GM23338 (cell line): ENCODE measurements around the gene RPS13.

ENCODE experiments used
- CREB1 ChIP-seq: fragments of 250-450 bp; sonication (Bioruptor Pico); IDR thresholded peaks from 2 replicates; pipeline ENCODE4 v1.5.0; 2020; ENCODE audit warnings: low read depth, mild to moderate bottlenecking, moderate library complexity
- EZH2 ChIP-seq: fragments of 200-600 bp; sonication (generic); IDR thresholded peaks from one replicate; pipeline ENCODE4 v1.8.0; 2017; ENCODE audit warnings: antibody characterized with exemption, mild to moderate bottlenecking, low read depth; ENCODE audit not compliant: unreplicated experiment
- JUNB ChIP-seq: IDR thresholded peaks from one replicate; pipeline ENCODE4 v1.6.1; 2016; ENCODE audit warnings: antibody characterized with exemption; ENCODE audit not compliant: unreplicated experiment
- POLR2AphosphoS5 ChIP-seq: IDR thresholded peaks from 2 replicates; pipeline ENCODE4 v1.6.1; 2016; ENCODE audit warnings: antibody characterized with exemption, low read depth
- ZNF114 ChIP-seq: fragments of 250-450 bp; sonication (Bioruptor Pico); IDR thresholded peaks from 2 replicates; pipeline ENCODE4 v1.5.0; 2020; ENCODE audit warnings: mild to moderate bottlenecking, moderate library complexity
- TF ChIP-seq, protein P1 (sequence below), 2 experiments: fragments of 200-600 bp in 1 of 2; sonication (generic) in 1 of 2; conservative IDR thresholded peaks; 2 replicates each; pipeline versions ENCODE4 v1.5.1 to v1.6.1; 2016 to 2017; ENCODE audit warnings: antibody characterized with exemption in 2 of 2, low read depth in 2 of 2, mild to moderate bottlenecking in 2 of 2, moderate library complexity in 1 of 2

DNA sequence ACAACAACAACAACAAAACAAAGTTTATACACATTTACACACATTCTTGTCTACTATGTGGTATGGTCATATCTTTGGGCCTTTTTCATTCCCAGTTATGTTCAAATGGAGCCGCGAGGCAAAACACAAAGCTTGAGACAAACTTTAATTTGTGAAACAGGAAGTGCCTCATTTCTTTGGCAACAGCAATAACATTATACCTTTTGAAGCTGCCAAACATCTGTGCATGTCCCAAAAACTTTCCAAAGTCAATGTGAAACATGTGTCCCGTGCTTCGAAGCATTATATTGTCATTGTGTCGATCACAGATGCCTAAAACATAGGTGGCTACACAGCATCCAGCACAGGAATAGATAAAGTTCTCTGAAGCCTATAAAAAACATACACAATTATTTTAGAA is 25.0 kb upstream of the RPS13 start:
- no peak for TF ChIP-seq EZH2
- TF ChIP-seq, protein P1, sequence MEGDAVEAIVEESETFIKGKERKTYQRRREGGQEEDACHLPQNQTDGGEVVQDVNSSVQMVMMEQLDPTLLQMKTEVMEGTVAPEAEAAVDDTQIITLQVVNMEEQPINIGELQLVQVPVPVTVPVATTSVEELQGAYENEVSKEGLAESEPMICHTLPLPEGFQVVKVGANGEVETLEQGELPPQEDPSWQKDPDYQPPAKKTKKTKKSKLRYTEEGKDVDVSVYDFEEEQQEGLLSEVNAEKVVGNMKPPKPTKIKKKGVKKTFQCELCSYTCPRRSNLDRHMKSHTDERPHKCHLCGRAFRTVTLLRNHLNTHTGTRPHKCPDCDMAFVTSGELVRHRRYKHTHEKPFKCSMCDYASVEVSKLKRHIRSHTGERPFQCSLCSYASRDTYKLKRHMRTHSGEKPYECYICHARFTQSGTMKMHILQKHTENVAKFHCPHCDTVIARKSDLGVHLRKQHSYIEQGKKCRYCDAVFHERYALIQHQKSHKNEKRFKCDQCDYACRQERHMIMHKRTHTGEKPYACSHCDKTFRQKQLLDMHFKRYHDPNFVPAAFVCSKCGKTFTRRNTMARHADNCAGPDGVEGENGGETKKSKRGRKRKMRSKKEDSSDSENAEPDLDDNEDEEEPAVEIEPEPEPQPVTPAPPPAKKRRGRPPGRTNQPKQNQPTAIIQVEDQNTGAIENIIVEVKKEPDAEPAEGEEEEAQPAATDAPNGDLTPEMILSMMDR (conservative IDR thresholded peaks at IDR 0.05; ENCODE audit: low read depth in 2 of 2) = no peak
- TF ChIP-seq JUNB = no peak
- TF ChIP-seq POLR2AphosphoS5 = no peak
- no peak for TF ChIP-seq ZNF114 (CRISPR knock-in tag)
- no peak for TF ChIP-seq CREB1
